GM19452 (cell line): ENCODE data around the gene ZNF488.

Experiments
- ATAC-seq: cut with Tn5 transposase; IDR thresholded peaks from one replicate; pipeline ENCODE4 v1.9.1; 2021; ENCODE audit not compliant: unreplicated experiment

The ZNF488 gene

GRCh38 chr10:47383261-47384147 is 589 bp downstream of the ZNF488 start:
- no peak for ATAC-seq

GRCh38 chr10:47381427-47382379 is 2.4 kb downstream of the ZNF488 start:
- ATAC-seq = no peak

- ATAC-seq = no peak
Measured at GRCh38 chr10:47381103-47381395, 3.0 kb downstream of the ZNF488 start.

- ATAC-seq = no peak
Measured at GRCh38 chr10:47380341-47381102, 3.6 kb downstream of the ZNF488 start.

GRCh38 chr10:47379901-47380300 is 4.2 kb downstream of the ZNF488 start:
- no peak for ATAC-seq

DNA sequence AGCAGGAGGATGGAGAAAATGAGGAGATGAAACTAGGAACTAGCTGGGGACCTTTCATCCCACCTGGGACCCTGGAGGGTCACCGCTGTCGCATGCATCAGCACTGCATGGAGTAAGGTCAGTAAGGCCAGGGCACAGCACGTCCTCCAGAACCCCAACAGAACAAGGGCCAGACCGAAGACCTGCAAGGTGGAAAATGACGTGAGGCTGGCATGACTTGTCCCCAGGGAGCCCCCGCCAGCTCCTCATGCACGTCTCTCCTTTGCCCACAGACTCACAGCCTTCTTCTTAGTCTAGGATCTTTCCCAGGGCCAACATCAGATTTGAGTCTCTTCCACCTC is 4.7 kb downstream of the ZNF488 start:
- no peak for ATAC-seq

- no peak for ATAC-seq
Measured at GRCh38 chr10:47378606-47379444, 5.3 kb downstream of the ZNF488 start.

DNA sequence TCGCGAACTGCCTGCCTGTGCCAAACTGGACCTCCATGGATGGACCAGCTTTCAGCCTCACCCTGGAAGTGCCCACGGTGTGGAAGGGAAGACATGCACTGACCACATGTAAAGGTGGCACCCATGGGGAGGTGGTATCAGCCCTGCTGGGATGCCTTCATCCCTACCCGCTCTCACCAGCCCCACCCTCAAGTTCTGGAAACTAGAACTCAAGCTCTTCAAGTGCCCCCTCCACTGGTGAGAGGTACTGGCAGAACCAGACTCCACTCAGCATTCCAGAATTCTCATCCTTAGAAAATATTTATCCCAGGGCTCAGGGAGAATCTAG is 5.9 kb downstream of the ZNF488 start:
- no peak for ATAC-seq

GRCh38 chr10:47376522-47377220 is 7.4 kb downstream of the ZNF488 start:
- ATAC-seq = no peak

DNA sequence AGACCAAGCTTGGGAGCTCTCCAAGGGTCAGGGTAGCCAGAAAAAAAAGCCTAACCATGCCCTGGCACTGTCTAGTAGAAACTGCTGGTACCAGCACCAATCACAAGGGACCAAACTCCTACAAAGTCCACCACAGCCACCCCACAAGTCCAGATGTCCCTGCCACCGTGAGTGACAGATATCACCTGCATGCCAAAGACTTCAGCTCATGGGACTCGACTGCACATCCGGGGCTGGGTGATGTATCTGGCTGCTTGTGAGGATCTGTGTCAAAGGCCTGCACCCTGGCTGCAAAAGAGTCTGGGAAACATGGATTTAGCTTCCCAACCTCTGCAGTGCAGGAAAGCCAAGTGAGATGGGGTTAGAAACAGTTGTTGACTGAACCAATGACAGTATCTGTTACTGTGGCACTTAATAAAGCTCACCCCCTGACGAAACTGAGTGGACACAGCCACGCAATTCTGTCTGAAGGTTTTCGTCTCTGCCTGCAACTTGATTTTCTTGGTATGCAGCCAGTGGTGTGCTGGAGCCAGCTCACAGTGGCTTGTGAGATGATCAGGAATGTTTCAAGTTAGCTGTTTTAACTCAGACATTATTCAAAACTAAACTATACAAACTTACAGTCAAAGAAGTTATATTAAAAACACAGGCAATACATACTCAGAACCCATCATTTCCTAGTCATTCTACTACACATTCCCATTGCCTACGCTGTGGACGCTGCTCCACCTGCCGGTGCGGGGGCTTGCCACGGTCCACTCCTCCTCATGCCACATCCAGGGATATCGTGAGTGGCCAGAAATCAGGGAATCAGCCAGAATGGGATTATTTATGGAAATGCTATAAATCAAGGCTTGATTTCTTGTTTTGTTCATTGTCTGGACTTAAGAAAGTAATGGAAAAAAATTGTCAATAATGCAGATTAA is 9.2 kb downstream of the ZNF488 start:
- no peak for ATAC-seq

GRCh38 chr10:47372726-47373125 is 11.4 kb downstream of the ZNF488 start:
- ATAC-seq = no peak

GRCh38 chr10:47371629-47372485 is 12.2 kb downstream of the ZNF488 start:
- ATAC-seq = no peak

- no peak for ATAC-seq
Measured at GRCh38 chr10:47370878-47371277, 13.2 kb downstream of the ZNF488 start.

- no peak for ATAC-seq
Measured at GRCh38 chr10:47370015-47370767, 13.9 kb downstream of the ZNF488 start.

GRCh38 chr10:47369251-47369894 is 14.7 kb downstream of the ZNF488 start:
- ATAC-seq = no peak

- no peak for ATAC-seq
Measured at GRCh38 chr10:47368431-47369180, 15.5 kb downstream of the ZNF488 start.
